NCI-H524 (cell line): ENCODE results near the gene ERVK3-1.

Experiments
- DNase-seq, 2 experiments: peaks; one replicate each; lab custom pipeline; 2025; lab: John Stamatoyannopoulos, UW

ERVK3-1 gene

DNA sequence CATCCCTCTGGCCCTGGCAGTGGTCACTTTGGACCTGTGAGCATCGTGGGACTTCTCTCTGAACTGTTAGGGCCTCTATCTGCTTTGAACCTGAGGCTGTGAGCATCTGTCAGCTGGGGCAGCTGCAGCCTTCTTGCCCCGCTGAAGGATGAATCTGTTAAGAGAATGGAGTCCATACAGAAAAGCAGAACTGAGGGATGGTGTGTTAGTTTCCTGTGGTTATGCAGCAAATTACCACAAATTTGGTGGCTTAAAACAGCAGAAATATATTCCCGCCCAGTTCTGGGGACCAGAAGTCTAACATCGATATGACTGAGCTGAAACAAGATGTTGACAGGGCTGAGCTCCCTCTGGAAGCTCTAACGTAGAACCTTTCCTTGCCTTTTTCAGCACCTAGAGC is 59.0 kb downstream of the ERVK3-1 start:
- DNase-seq: no peak
